Measurements from ENCODE around the gene CAPN7.

Gene CAPN7

DNA sequence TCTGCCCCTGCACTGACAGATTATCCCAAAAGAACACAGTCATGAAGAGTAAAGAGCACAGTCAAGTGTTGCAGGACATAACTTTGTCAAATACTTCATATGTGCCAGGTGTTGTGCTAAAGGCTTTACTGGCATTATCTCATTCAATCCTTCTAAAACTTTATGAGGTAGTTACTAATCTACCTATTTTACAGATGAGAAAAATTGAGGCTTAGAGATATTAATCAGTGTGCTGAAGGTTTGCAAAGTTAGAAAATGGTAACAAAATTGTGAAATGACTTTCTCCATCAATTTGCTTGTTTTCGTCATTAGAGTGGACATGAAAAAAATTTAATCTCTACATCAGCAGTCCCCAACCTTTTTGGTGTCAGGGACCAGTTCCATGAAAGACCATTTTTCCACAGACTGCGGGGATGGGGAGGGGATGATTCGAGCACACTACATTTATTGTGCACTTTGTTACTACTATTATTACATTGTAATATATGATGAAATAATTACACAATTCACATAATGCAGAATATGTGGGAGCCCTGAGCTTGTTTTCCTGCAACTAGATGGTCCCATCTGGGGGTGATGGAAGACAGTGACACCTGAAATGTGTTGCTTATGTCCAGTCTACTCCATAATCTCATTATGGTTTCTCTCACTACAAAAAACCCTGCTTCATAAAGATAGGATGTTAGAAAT, 8.6 kb upstream of the CAPN7 start:
- Histone ChIP-seq H3K4me3 (ENCODE audit: insufficient read depth, low read depth, low read length) (no peak overlapping the region), H3K27ac (ENCODE audit: insufficient read depth, low read depth, low read length, poor library complexity, severe bottlenecking) (no peak overlapping the region), H3K36me3 (ENCODE audit: control insufficient read depth, insufficient read depth, low read length) (no peaks in the 10 kb centered on the region), H3K27me3 (ENCODE audit: control insufficient read depth, insufficient read depth, low read length, poor library complexity, severe bottlenecking) (no peaks in the 10 kb centered on the region), H3K9me3 (ENCODE audit: control insufficient read depth, low read length) (no peaks in the 10 kb centered on the region), H3K4me1 (ENCODE audit: control insufficient read depth, insufficient read depth, low read length) (no peaks in the 10 kb centered on the region)
- WGBS, 2 experiments: 98% methylated on average over 3 of the region's 3 CpGs; no CpG with 5 or more reads in 1 of the 2 experiments

GRCh38 chr3:15198686-15199085, 7.4 kb upstream of the CAPN7 start:
- WGBS, 2 experiments: 76 to 88% methylated on average over 2 to 3 of the region's 3 CpGs
- H3K36me3 ChIP-seq (ENCODE audit: control insufficient read depth, insufficient read depth, low read length): no peaks in the 10 kb centered on the region
- no peaks in the 10 kb centered on the region for H3K27me3 ChIP-seq (ENCODE audit: control insufficient read depth, insufficient read depth, low read length, poor library complexity, severe bottlenecking)
- no peaks in the 10 kb centered on the region for H3K4me1 ChIP-seq (ENCODE audit: control insufficient read depth, insufficient read depth, low read length)
- no peaks in the 10 kb centered on the region for H3K9me3 ChIP-seq (ENCODE audit: control insufficient read depth, low read length)
- no peak overlapping the region for H3K4me3 ChIP-seq (ENCODE audit: insufficient read depth, low read depth, low read length)
- H3K27ac ChIP-seq (ENCODE audit: insufficient read depth, low read depth, low read length, poor library complexity, severe bottlenecking): no peak overlapping the region

- H3K4me1 ChIP-seq (ENCODE audit: control insufficient read depth, insufficient read depth, low read length): no peaks in the 10 kb centered on the region
- no peaks in the 10 kb centered on the region for H3K27me3 ChIP-seq (ENCODE audit: control insufficient read depth, insufficient read depth, low read length, poor library complexity, severe bottlenecking)
- H3K36me3 ChIP-seq (ENCODE audit: control insufficient read depth, insufficient read depth, low read length): no peaks in the 10 kb centered on the region
- WGBS, 2 experiments: 88 to 92% methylated on average over 10 of the region's 10 CpGs
- no peaks in the 10 kb centered on the region for H3K9me3 ChIP-seq (ENCODE audit: control insufficient read depth, low read length)
- H3K27ac ChIP-seq (ENCODE audit: insufficient read depth, low read depth, low read length, poor library complexity, severe bottlenecking): no peak overlapping the region
- no peak overlapping the region for H3K4me3 ChIP-seq (ENCODE audit: insufficient read depth, low read depth, low read length)
These were observed 6.4 kb upstream of the CAPN7 start for GRCh38 chr3:15199493-15200105.

- H3K9me3 ChIP-seq (ENCODE audit: control insufficient read depth, low read length): no peaks in the 10 kb centered on the region
- no peak overlapping the region for H3K4me3 ChIP-seq (ENCODE audit: insufficient read depth, low read depth, low read length)
- no peaks in the 10 kb centered on the region for H3K27me3 ChIP-seq (ENCODE audit: control insufficient read depth, insufficient read depth, low read length, poor library complexity, severe bottlenecking)
- no peaks in the 10 kb centered on the region for H3K4me1 ChIP-seq (ENCODE audit: control insufficient read depth, insufficient read depth, low read length)
- WGBS, 2 experiments: 73 to 80% methylated on average over 2 to 3 of the region's 3 CpGs
- no peak overlapping the region for H3K27ac ChIP-seq (ENCODE audit: insufficient read depth, low read depth, low read length, poor library complexity, severe bottlenecking)
- no peaks in the 10 kb centered on the region for H3K36me3 ChIP-seq (ENCODE audit: control insufficient read depth, insufficient read depth, low read length)
These were observed 2.0 kb upstream of the CAPN7 start for GRCh38 chr3:15204005-15204404.

DNA sequence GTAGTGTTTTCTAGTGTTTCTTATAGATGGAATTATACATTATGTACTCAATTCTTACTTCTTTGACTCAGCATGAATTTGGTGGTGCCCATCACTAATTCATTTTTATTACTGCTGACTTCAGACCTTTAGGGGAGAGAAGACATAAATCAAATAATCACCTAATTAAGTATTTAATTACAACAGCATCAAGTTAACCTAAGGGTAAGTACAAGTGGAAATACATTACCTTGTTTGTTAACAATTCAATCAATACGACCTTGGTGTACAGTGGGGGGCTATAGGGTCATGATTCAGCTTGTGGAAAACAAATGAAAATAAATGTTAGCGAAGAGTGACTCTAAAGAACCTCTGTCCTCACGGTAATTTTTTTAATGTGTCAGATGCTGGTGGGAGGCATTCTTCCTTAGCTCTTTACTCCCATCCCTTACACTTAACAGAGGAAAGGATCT, 538 bp upstream of the CAPN7 start:
- Histone ChIP-seq H3K4me3 (ENCODE audit: insufficient read depth, low read depth, low read length) (peak overlapping the region; percentile 87), H3K27me3 (ENCODE audit: control insufficient read depth, insufficient read depth, low read length, poor library complexity, severe bottlenecking) (no peaks in the 10 kb centered on the region), H3K4me1 (ENCODE audit: control insufficient read depth, insufficient read depth, low read length) (no peaks in the 10 kb centered on the region), H3K36me3 (ENCODE audit: control insufficient read depth, insufficient read depth, low read length) (no peaks in the 10 kb centered on the region), H3K27ac (ENCODE audit: insufficient read depth, low read depth, low read length, poor library complexity, severe bottlenecking) (no peak overlapping the region), H3K9me3 (ENCODE audit: control insufficient read depth, low read length) (no peaks in the 10 kb centered on the region)
- 16 to 27% methylated on average over 2 to 3 of the region's 3 CpGs for WGBS, 2 experiments

DNA sequence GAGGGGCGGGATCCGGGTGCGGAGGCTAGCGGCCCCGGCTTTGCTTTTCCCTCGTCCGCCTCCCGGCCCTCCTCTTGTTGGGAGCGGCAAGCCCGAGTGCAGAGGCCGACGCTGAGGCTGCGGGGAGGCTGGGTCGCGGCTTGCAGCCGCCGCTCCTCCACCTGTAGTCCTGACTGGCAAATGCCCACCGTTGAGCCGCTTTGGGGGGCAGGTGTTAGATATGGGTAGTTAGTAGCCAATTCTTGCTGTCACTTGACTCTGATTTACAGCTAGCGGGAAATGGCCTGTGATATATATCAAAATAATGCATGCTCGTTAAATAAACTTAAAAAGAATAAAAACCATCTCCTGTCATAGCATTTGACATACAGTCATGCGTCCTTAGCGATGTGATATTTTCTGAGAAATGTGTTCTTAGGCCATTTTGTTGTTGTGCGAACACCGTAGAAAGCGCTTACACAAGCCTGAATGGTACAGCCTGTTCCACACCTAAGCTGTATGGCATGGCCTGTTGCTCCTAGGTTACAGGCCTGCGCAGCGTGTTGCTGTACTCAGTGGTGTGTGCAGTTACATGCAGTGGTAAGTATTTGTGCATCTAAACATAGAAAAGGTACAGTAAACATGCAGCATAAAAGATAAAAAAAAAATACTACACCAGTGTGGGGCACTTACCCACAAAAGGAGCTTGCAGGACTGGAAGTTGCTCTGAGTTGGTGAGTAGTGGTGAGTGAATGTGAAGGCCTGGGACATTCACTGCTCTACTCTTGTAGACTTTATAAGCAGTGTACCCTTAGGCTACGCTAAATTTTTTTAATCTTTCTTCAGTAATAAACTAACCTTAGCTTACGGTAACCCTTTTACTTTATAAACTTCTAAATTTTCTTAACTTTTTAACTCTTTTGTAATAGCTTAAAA, 873 bp downstream of the CAPN7 start:
- no peaks in the 10 kb centered on the region for H3K36me3 ChIP-seq (ENCODE audit: control insufficient read depth, insufficient read depth, low read length)
- H3K4me3 ChIP-seq (ENCODE audit: insufficient read depth, low read depth, low read length): peak overlapping the region; percentile 87
- H3K4me1 ChIP-seq (ENCODE audit: control insufficient read depth, insufficient read depth, low read length): no peaks in the 10 kb centered on the region
- peak overlapping the region; percentile 76 for H3K27ac ChIP-seq (ENCODE audit: insufficient read depth, low read depth, low read length, poor library complexity, severe bottlenecking)
- no peaks in the 10 kb centered on the region for H3K9me3 ChIP-seq (ENCODE audit: control insufficient read depth, low read length)
- H3K27me3 ChIP-seq (ENCODE audit: control insufficient read depth, insufficient read depth, low read length, poor library complexity, severe bottlenecking): no peaks in the 10 kb centered on the region
- WGBS, 2 experiments: 15% methylated on average over 28 to 29 of the region's 30 CpGs

DNA sequence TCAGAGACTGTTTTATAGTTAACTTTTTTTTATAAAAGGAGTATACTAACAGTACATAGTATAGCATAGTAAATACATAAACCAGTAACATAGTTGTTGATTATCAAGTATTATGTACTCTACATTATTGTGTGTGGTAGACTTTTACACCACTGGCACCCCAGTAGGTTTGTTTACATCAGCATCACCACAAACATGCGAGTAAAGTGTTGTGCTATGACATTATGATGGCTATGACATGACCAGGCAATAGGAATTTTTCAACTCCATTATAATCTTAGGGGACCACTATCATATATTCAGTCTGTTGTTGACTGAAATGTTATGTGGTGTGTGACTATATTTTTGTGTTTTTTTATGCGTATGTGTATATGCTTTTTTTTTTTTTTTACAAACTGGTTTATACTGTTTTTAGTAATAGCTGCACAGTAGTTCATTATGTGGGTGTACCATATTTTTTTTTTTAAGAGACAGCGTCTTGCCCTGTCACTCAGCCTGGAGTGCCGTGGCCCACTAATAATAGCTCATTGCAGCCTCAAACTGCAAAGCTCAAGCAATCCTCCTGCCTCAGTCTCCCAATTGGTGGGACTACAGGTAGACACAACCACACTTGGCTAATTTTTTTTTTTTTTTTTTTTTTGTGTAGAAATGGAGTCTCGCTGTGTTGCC, 1.9 kb downstream of the CAPN7 start:
- Histone ChIP-seq H3K4me3 (ENCODE audit: insufficient read depth, low read depth, low read length) (no peak overlapping the region), H3K9me3 (ENCODE audit: control insufficient read depth, low read length) (no peaks in the 10 kb centered on the region), H3K27ac (ENCODE audit: insufficient read depth, low read depth, low read length, poor library complexity, severe bottlenecking) (no peak overlapping the region), H3K36me3 (ENCODE audit: control insufficient read depth, insufficient read depth, low read length) (no peaks in the 10 kb centered on the region), H3K4me1 (ENCODE audit: control insufficient read depth, insufficient read depth, low read length) (no peaks in the 10 kb centered on the region), H3K27me3 (ENCODE audit: control insufficient read depth, insufficient read depth, low read length, poor library complexity, severe bottlenecking) (no peaks in the 10 kb centered on the region)
- WGBS, 2 experiments: 93 to 96% methylated on average over 4 of the region's 5 CpGs

DNA sequence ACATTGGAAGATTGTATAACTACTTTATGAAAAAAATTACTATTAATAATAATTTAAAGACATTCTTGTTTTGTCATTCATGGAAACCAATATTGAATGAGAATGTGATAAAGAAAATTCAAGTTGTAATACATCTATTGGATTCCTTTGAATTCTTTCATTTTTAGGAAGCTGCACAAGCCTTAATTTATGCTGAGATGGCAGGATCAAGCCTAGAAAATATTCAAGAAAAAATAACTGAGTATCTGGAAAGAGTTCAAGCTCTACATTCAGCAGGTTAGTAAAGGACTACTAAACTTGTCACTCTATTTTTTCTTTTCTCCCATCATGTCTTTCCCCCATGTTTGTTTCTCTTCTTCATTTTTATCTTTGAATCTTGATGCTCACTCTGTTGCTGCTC, 5.9 kb downstream of the CAPN7 start:
- H3K36me3 ChIP-seq (ENCODE audit: control insufficient read depth, insufficient read depth, low read length): no peaks in the 10 kb centered on the region

GRCh38 chr3:15214758-15215157, 8.7 kb downstream of the CAPN7 start:
- Histone ChIP-seq H3K4me1 (ENCODE audit: control insufficient read depth, insufficient read depth, low read length) (no peaks in the 10 kb centered on the region), H3K4me3 (ENCODE audit: insufficient read depth, low read depth, low read length) (no peak overlapping the region), H3K36me3 (ENCODE audit: control insufficient read depth, insufficient read depth, low read length) (peaks cover 20% of the 10 kb centered on the region), H3K27me3 (ENCODE audit: control insufficient read depth, insufficient read depth, low read length, poor library complexity, severe bottlenecking) (no peaks in the 10 kb centered on the region), H3K27ac (ENCODE audit: insufficient read depth, low read depth, low read length, poor library complexity, severe bottlenecking) (no peak overlapping the region), H3K9me3 (ENCODE audit: control insufficient read depth, low read length) (no peaks in the 10 kb centered on the region)
- WGBS, 2 experiments: 93 to 100% methylated on average over 1 of the region's 1 CpG

More for the DNA sequence above, 5.9 kb downstream of the CAPN7 start:
- Histone ChIP-seq H3K27me3 (ENCODE audit: control insufficient read depth, insufficient read depth, low read length, poor library complexity, severe bottlenecking) (no peaks in the 10 kb centered on the region), H3K4me3 (ENCODE audit: insufficient read depth, low read depth, low read length) (no peak overlapping the region), H3K27ac (ENCODE audit: insufficient read depth, low read depth, low read length, poor library complexity, severe bottlenecking) (no peak overlapping the region), H3K9me3 (ENCODE audit: control insufficient read depth, low read length) (no peaks in the 10 kb centered on the region), H3K4me1 (ENCODE audit: control insufficient read depth, insufficient read depth, low read length) (no peaks in the 10 kb centered on the region)

Data from ectodermal cell (in vitro differentiated cells).